Lung (tissue), 12 donors: Measurements from ENCODE around the gene GALNT12. TPM values are rescaled to one million over a fixed set of nuclear protein-coding genes. Genes with fewer than 3 reads are reported as not detected.
A peak's percentile ranks its signal among the peaks of the same experiment; 100 is the strongest.

Experiments
- ATAC-seq: fragments of 200-7000 bp; cut with Tn5 transposase; one replicate; pipeline ENCODE4 v1.9.1; 2020; ENCODE audit warnings: moderate number of reproducible peaks; ENCODE audit not compliant: insufficient read depth, low FRiP score
- DNase-seq, 3 donors: peaks; one replicate each; pipeline ENCODE4 v3.0.0-alpha.2; 2013 to 2017
- H3K27ac ChIP-seq, 2 donors: one replicate each; pipeline ENCODE4 v1.5.1; 2013; ENCODE audit warnings: mild to moderate bottlenecking in 2 of 2, moderate library complexity in 2 of 2, control low read depth in 1 of 2, inconsistent platforms in 1 of 2, low read depth in 1 of 2, low read length in 1 of 2
- H3K27me3 ChIP-seq, 3 donors: one replicate each; pipeline ENCODE4 v1.5.1; 2013; ENCODE audit warnings: low read length in 2 of 3; ENCODE audit not compliant: control insufficient read depth in 3 of 3, insufficient read depth in 3 of 3
- H3K36me3 ChIP-seq, 4 donors: one replicate each; pipeline ENCODE4 v1.5.1; 2013; ENCODE audit warnings: low read length in 4 of 4, mild to moderate bottlenecking in 1 of 4, moderate library complexity in 1 of 4; ENCODE audit not compliant: control insufficient read depth in 4 of 4, insufficient read depth in 4 of 4
- H3K4me1 ChIP-seq, 5 donors: one replicate each; pipeline ENCODE4 v1.5.1; 2013; ENCODE audit warnings: low read length in 5 of 5, mild to moderate bottlenecking in 2 of 5, moderate library complexity in 1 of 5; ENCODE audit not compliant: control insufficient read depth in 5 of 5, insufficient read depth in 5 of 5
- H3K4me3 ChIP-seq: one replicate; pipeline ENCODE4 v1.5.1; 2013; ENCODE audit warnings: mild to moderate bottlenecking, control low read depth, moderate library complexity
- H3K9ac ChIP-seq, 2 donors: one replicate each; pipeline ENCODE4 v1.5.1; 2013; ENCODE audit warnings: low read length in 2 of 2, control low read depth in 1 of 2; ENCODE audit not compliant: insufficient read depth in 1 of 2
- H3K9me3 ChIP-seq, 4 donors: one replicate each; pipeline ENCODE4 v1.5.1; 2013; ENCODE audit warnings: low read length in 3 of 4, mild to moderate bottlenecking in 1 of 4, moderate library complexity in 1 of 4; ENCODE audit not compliant: control insufficient read depth in 4 of 4, insufficient read depth in 3 of 4
- whole genome bisulfite sequencing, 2 donors: extraction: QIAGEN DNeasy Blood & Tissue Kit; methylation state at CpG; one replicate each; pipeline ENCODE4 v1.1.7; 2013; 5-methylcytosine and 5-hydroxymethylcytosine counted together
- polyA plus RNA-seq, 2 donors: library from polyadenylated mRNA; stranded (reverse); fragments of 200-250 nt; gene quantifications; one replicate each; pipeline ENCODE4 v1.2.1, GENCODE V29; 2013
- total RNA-seq, 2 donors: library from RNA; depleted of rRNA in 1 of 2; stranded (reverse); fragments of >200 nt in 1 of 2; gene quantifications; one replicate each; pipeline ENCODE4 v1.2.1, GENCODE V29; 2014 to 2021
- TF ChIP-seq, protein P1 (sequence below): IDR thresholded peaks from 2 replicates; pipeline ENCODE4 v1.5.1; 2012; ENCODE audit warnings: mild to moderate bottlenecking; ENCODE audit errors: control extremely low read depth, extremely low read depth
- donor health status: control.
- donor health status: control.
- donor health status: Bipolar disorder and iron deficiency.
- donor health status: healthy.
- donor health status: DM: yes; HTN: yes; CAD: no.

The GALNT12 gene
- total and polyA plus RNA-seq, 4 donors = 7.9 to 35.0 (median 20.1) TPM

- no peak overlapping the region for H3K4me3 ChIP-seq
- TF ChIP-seq, protein P1, sequence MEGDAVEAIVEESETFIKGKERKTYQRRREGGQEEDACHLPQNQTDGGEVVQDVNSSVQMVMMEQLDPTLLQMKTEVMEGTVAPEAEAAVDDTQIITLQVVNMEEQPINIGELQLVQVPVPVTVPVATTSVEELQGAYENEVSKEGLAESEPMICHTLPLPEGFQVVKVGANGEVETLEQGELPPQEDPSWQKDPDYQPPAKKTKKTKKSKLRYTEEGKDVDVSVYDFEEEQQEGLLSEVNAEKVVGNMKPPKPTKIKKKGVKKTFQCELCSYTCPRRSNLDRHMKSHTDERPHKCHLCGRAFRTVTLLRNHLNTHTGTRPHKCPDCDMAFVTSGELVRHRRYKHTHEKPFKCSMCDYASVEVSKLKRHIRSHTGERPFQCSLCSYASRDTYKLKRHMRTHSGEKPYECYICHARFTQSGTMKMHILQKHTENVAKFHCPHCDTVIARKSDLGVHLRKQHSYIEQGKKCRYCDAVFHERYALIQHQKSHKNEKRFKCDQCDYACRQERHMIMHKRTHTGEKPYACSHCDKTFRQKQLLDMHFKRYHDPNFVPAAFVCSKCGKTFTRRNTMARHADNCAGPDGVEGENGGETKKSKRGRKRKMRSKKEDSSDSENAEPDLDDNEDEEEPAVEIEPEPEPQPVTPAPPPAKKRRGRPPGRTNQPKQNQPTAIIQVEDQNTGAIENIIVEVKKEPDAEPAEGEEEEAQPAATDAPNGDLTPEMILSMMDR = no peak
- H3K9ac ChIP-seq = no peak overlapping the region
- DNase-seq (no peak), ATAC-seq (no peak)
- H3K36me3 ChIP-seq = no peaks in the 10 kb centered on the region
- peaks cover 0 to 9% (median 3%) of the 10 kb centered on the region in 5 donors for H3K4me1 ChIP-seq
- H3K27ac ChIP-seq = no peak overlapping the region
- 63 to 77% methylated on average over 1 of the region's 1 CpG for WGBS, 2 donors
- H3K27me3 ChIP-seq = no peaks in the 10 kb centered on the region
- H3K9me3 ChIP-seq = peaks cover 0 to 2% (median under 1%) of the 10 kb centered on the region in 4 donors
These were observed 84.8 kb downstream of the GALNT12 start for GRCh38 chr9:98892288-98892687.

GRCh38 chr9:98892690-98893089 lies 85.2 kb downstream of the GALNT12 start:
- WGBS, 2 donors = 85% methylated on average over 4 of the region's 4 CpGs

GRCh38 chr9:98894171-98894570 lies 86.7 kb downstream of the GALNT12 start:
- Histone ChIP-seq H3K4me1 (peaks cover 0 to 9% (median 2%) of the 10 kb centered on the region in 5 donors), H3K36me3 (no peaks in the 10 kb centered on the region), H3K9ac (no peak overlapping the region), H3K27ac (peak overlapping the region in 1 of 2 donors; percentile 33), H3K9me3 (peaks cover 0 to 3% (median under 1%) of the 10 kb centered on the region in 4 donors), H3K4me3 (no peak overlapping the region), H3K27me3 (no peaks in the 10 kb centered on the region)
- no peak for ATAC-seq
- TF ChIP-seq, protein P1 = no peak
- no peak for DNase-seq
- 88% methylated on average over 3 of the region's 3 CpGs for WGBS, 2 donors

More at GRCh38 chr9:98892690-98893089, 85.2 kb downstream of the GALNT12 start:
- Histone ChIP-seq H3K27me3 (no peaks in the 10 kb centered on the region), H3K4me3 (no peak overlapping the region), H3K36me3 (no peaks in the 10 kb centered on the region), H3K9ac (no peak overlapping the region), H3K9me3 (peaks cover 0 to 3% (median under 1%) of the 10 kb centered on the region in 4 donors), H3K4me1 (peaks cover 0 to 9% (median 3%) of the 10 kb centered on the region in 5 donors), H3K27ac (no peak overlapping the region)
- TF ChIP-seq, protein P1 = no peak
- ATAC-seq (no peak), DNase-seq (no peak)

DNA sequence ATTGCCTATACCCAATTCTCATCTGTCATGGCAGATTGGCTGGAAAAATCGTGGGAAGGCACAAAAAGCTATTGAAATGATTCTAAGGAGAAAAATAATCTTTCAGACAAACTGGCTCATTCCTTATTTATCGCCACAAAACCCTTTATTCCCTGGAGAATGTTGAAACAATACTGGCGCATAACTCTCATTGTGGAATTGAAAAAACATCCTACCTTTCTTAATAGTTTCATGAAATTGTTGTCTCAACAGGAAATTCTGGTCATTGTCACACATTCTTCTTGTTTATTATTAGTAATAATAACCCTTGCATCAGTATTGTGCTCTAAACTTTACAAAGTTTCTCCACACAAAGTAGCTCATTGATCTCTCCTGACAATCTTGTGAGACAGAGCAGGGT lies 87.3 kb downstream of the GALNT12 start:
- DNase-seq (no peak), ATAC-seq (no peak)
- TF ChIP-seq, protein P1 = no peak
- H3K27me3 ChIP-seq = no peaks in the 10 kb centered on the region
- no peaks in the 10 kb centered on the region for H3K36me3 ChIP-seq
- peaks cover 0 to 3% (median under 1%) of the 10 kb centered on the region in 4 donors for H3K9me3 ChIP-seq
- 59 to 62% methylated on average over 3 of the region's 3 CpGs for WGBS, 2 donors
- no peak overlapping the region for H3K9ac ChIP-seq
- peak overlapping the region in 1 of 2 donors; percentile 33 for H3K27ac ChIP-seq
- no peak overlapping the region for H3K4me3 ChIP-seq
- H3K4me1 ChIP-seq = peaks cover 0 to 12% (median 0%) of the 10 kb centered on the region in 5 donors
